Stomach smooth muscle (tissue), 2 donors: Measurements from ENCODE around the gene KRT20.

Source experiments
- H3K27ac ChIP-seq: one replicate; pipeline ENCODE4 v1.7.0; 2013; ENCODE audit warnings: mild to moderate bottlenecking, low read length, inconsistent platforms
- H3K27me3 ChIP-seq, 2 donors: one replicate each; pipeline ENCODE4 v1.7.0; 2013; ENCODE audit warnings: low read length in 2 of 2; ENCODE audit not compliant: insufficient read depth in 2 of 2, control insufficient read depth in 1 of 2
- H3K36me3 ChIP-seq, 2 donors: one replicate each; pipeline ENCODE4 v1.7.0; 2013; ENCODE audit warnings: low read length in 2 of 2; ENCODE audit not compliant: control insufficient read depth in 2 of 2, insufficient read depth in 2 of 2
- H3K4me1 ChIP-seq: one replicate; pipeline ENCODE4 v1.7.0; 2013; ENCODE audit warnings: low read length; ENCODE audit not compliant: control insufficient read depth, insufficient read depth
- H3K4me3 ChIP-seq, 2 donors: one replicate each; pipeline ENCODE4 v1.7.0; 2013; ENCODE audit warnings: low read length in 2 of 2
- H3K9ac ChIP-seq, 2 donors: one replicate each; pipeline ENCODE4 v1.7.0; 2013; ENCODE audit warnings: low read length in 2 of 2, mild to moderate bottlenecking in 1 of 2
- H3K9me3 ChIP-seq, 2 donors: one replicate each; pipeline ENCODE4 v1.7.0; 2013; ENCODE audit warnings: low read length in 2 of 2; ENCODE audit not compliant: control insufficient read depth in 2 of 2
- donor health status: healthy.
- donor health status: Pancreatic carcinoma.

The KRT20 gene

GRCh38 chr17:40900809-40901356, 15.8 kb upstream of the KRT20 start:
- Histone ChIP-seq H3K4me3 (no peak overlapping the region), H3K36me3 (no peaks in the 10 kb centered on the region), H3K4me1 (no peaks in the 10 kb centered on the region), H3K9me3 (no peaks in the 10 kb centered on the region), H3K9ac (no peak overlapping the region), H3K27ac (no peak overlapping the region), H3K27me3 (peaks cover 0 to 9% of the 10 kb centered on the region in 2 donors)

- Histone ChIP-seq H3K36me3 (no peaks in the 10 kb centered on the region), H3K4me3 (no peak overlapping the region), H3K9me3 (no peaks in the 10 kb centered on the region), H3K4me1 (no peaks in the 10 kb centered on the region), H3K27ac (no peak overlapping the region), H3K9ac (no peak overlapping the region), H3K27me3 (peaks cover 0 to 7% of the 10 kb centered on the region in 2 donors)
Measured at GRCh38 chr17:40896916-40897455, 11.9 kb upstream of the KRT20 start.

GRCh38 chr17:40895106-40895730, 10.2 kb upstream of the KRT20 start:
- Histone ChIP-seq H3K4me3 (no peak overlapping the region), H3K27me3 (peaks cover 0 to 7% of the 10 kb centered on the region in 2 donors), H3K4me1 (no peaks in the 10 kb centered on the region), H3K9ac (no peak overlapping the region), H3K36me3 (no peaks in the 10 kb centered on the region), H3K27ac (no peak overlapping the region), H3K9me3 (no peaks in the 10 kb centered on the region)

- Histone ChIP-seq H3K9ac (no peak overlapping the region), H3K27me3 (peaks cover 0 to 6% of the 10 kb centered on the region in 2 donors), H3K4me1 (no peaks in the 10 kb centered on the region), H3K9me3 (no peaks in the 10 kb centered on the region), H3K36me3 (no peaks in the 10 kb centered on the region), H3K4me3 (no peak overlapping the region), H3K27ac (no peak overlapping the region)
Measured at GRCh38 chr17:40888196-40888720, 3.2 kb upstream of the KRT20 start.

GRCh38 chr17:40886090-40886489, 1.0 kb upstream of the KRT20 start:
- H3K4me1 ChIP-seq, result no peaks in the 10 kb centered on the region
- H3K36me3 ChIP-seq, result no peaks in the 10 kb centered on the region
- no peaks in the 10 kb centered on the region for H3K9me3 ChIP-seq
- no peak overlapping the region for H3K27ac ChIP-seq
- no peak overlapping the region for H3K9ac ChIP-seq
- H3K27me3 ChIP-seq, result peaks cover 0 to 3% of the 10 kb centered on the region in 2 donors
- no peak overlapping the region for H3K4me3 ChIP-seq

- H3K27me3 ChIP-seq, result peaks cover 0 to 3% of the 10 kb centered on the region in 2 donors
- H3K9me3 ChIP-seq, result no peaks in the 10 kb centered on the region
- H3K4me1 ChIP-seq, result no peaks in the 10 kb centered on the region
- no peak overlapping the region for H3K4me3 ChIP-seq
- H3K36me3 ChIP-seq, result no peaks in the 10 kb centered on the region
- no peak overlapping the region for H3K9ac ChIP-seq
- no peak overlapping the region for H3K27ac ChIP-seq
Measured at GRCh38 chr17:40883626-40884334, 1.3 kb downstream of the KRT20 start.

- no peak overlapping the region for H3K4me3 ChIP-seq
- H3K9ac ChIP-seq, result no peak overlapping the region
Measured at GRCh38 chr17:40883031-40883430, 2.0 kb downstream of the KRT20 start.

GRCh38 chr17:40879026-40879425, 6.0 kb downstream of the KRT20 start:
- Histone ChIP-seq H3K9ac (no peak overlapping the region), H3K9me3 (no peaks in the 10 kb centered on the region), H3K4me3 (no peak overlapping the region), H3K4me1 (no peaks in the 10 kb centered on the region), H3K27ac (no peak overlapping the region), H3K27me3 (no peaks in the 10 kb centered on the region), H3K36me3 (no peaks in the 10 kb centered on the region)

More at GRCh38 chr17:40883031-40883430, 2.0 kb downstream of the KRT20 start:
- no peak overlapping the region for H3K27ac ChIP-seq
- H3K4me1 ChIP-seq, result no peaks in the 10 kb centered on the region
- H3K36me3 ChIP-seq, result no peaks in the 10 kb centered on the region
- H3K9me3 ChIP-seq, result no peaks in the 10 kb centered on the region
- H3K27me3 ChIP-seq, result peaks cover 0 to 3% of the 10 kb centered on the region in 2 donors

GRCh38 chr17:40878044-40878443, 7.0 kb downstream of the KRT20 start:
- no peaks in the 10 kb centered on the region for H3K9me3 ChIP-seq
- no peak overlapping the region for H3K27ac ChIP-seq
- no peaks in the 10 kb centered on the region for H3K36me3 ChIP-seq
- H3K4me1 ChIP-seq, result no peaks in the 10 kb centered on the region
- H3K9ac ChIP-seq, result no peak overlapping the region
- H3K27me3 ChIP-seq, result no peaks in the 10 kb centered on the region
- H3K4me3 ChIP-seq, result no peak overlapping the region

GRCh38 chr17:40873801-40874200, 11.2 kb downstream of the KRT20 start:
- Histone ChIP-seq H3K4me3 (no peak overlapping the region), H3K27ac (no peak overlapping the region)

More at GRCh38 chr17:40873801-40874200, 11.2 kb downstream of the KRT20 start:
- no peak overlapping the region for H3K9ac ChIP-seq
- H3K9me3 ChIP-seq, result no peaks in the 10 kb centered on the region
- no peaks in the 10 kb centered on the region for H3K36me3 ChIP-seq
- H3K27me3 ChIP-seq, result peaks cover 0 to 7% of the 10 kb centered on the region in 2 donors
- no peaks in the 10 kb centered on the region for H3K4me1 ChIP-seq
